GM18868 (cell line): ENCODE data around the gene PLXNA2.

Experiments
- ATAC-seq: cut with Tn5 transposase; IDR thresholded peaks from one replicate; pipeline ENCODE4 v1.9.1; 2021; ENCODE audit warnings: mild to moderate bottlenecking, moderate library complexity; ENCODE audit not compliant: unreplicated experiment

Gene PLXNA2

DNA sequence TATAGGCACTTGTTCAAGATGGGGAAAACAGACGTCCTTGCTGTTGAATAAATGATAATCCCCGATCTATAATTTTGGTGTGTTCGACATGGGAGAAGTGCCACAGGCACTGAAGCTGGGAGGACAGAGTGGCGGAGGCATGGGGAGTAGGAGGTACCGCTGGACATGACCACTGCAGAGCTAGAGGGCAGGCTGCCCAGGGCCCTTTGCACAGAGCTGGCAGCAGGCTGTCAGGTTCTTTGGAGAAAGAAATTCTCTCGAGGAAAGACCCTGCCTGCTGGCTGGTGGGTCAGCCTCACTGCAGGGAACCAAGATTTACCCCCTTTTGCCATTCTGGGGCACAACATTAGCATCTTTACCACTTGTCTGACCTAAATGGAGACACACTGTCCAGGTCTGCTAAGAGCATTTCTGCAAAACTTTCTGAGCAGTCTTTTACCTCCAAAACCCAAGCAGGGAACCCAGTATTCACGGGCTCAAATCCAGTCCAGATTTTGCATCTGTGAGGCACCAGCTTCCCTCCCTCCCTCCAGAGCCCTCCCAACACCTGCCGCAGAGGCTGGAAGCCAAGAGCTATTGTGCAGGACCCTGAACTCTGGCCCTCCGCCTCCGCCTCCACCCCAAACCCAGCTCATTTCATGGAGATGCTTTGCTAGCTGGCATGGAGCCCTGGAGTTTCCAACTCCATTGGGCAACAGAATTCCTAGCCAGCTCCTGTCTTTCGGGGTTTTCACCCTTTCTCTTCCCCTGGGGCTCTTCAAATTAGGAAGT, 142.3 kb downstream of the PLXNA2 start:
- ATAC-seq = no peak

DNA sequence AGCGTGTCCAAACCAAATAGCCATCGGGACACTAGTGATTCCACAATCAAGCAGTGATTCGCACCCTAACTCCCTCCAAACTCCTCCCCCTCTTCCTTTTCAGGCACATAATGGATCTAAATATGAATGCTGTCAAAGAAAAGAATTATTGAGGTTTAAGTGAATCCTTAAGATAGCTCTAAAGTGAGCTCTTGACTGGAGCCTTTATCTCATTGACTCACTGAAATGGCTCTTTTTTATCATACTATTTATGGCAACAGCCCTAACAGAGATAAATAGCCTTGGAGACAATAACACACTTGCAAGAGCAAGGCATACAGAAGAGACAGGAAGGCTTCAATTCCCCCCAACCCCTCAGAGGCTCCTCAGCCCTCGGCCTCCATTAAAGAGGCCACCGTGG, 143.3 kb downstream of the PLXNA2 start:
- no peak for ATAC-seq

DNA sequence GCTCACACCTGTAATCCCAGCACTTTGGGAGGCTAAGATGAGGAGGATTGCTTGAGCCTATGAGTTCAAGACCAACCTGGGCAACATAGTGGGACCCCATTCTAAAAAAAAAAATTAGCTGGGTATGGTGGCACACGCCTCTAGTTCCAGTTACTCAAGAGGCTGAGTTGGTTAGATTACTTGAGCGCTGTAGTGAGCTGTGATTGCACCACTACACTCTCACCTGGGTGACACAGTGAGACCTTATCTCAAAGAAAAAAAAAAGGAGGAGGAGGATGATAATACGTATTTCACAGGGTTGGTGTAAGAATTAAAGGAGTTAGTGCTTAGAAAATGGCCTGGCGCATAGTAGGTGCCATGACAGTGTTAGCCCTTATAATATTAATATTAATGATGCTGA, 144.1 kb downstream of the PLXNA2 start:
- no peak for ATAC-seq

DNA sequence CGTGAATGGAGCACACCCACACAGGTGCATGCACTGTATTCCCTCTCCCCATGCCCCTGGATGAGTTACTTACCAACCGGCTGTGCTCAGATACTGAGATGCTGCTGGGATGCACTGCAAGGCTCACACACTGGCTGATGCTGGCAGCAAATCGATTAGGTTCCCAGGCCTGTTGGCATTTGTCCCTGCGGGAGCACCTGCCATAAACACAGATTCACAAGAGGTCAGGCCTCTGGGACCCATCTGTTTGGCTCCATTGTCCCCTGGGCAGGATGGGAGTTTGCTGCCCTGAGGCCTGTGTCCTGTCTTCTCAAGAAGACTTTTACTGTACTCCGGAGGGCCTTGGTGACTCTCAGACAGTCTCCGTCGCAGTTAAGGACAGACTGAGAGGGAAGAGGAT, 145.4 kb downstream of the PLXNA2 start:
- ATAC-seq = no peak

DNA sequence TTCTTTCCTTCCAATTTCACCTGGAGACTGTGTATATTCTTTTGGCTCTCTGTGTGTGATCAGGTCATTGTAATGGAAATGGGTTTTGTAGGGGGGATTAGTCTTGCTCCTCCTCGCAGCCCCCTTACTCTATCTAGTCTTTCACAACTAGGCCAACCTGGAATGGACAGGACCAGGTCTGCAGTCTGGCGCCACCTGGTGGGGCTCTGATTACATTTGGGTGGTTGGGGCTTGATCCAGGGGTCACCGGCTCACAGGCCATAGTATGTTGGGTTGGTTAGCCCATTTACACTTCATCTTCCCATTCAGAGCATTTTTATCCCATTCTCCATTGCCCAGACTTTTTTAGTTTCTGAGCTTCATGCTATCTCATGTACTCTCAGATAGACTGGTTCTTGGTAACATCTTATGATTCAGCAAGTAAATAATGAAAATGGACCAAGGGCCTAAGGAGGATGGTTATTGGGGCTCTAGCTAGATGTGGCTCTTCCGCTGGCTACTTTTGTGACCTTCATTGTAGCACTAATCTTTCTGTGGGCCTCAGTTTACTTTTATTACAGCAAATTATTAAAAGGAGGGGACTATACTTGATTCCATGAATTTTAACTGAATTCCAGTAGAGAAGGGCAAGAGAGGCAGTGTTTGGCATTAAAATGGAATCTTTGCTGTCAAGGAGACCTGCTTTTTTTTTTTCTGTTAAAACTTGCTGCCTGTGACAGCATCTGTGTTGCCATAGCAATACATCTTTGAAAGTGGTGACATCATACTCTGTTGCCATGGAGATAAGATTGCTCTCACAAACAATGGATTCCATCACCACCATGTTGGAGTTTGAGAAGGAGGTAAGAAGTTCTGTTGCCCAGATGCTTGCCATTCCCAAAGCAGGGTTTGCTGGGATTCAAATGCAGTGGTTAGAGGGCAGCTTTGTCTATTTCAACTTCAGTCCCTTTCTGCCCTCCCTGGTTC, 150.1 kb downstream of the PLXNA2 start:
- peak; percentile 72 for ATAC-seq

DNA sequence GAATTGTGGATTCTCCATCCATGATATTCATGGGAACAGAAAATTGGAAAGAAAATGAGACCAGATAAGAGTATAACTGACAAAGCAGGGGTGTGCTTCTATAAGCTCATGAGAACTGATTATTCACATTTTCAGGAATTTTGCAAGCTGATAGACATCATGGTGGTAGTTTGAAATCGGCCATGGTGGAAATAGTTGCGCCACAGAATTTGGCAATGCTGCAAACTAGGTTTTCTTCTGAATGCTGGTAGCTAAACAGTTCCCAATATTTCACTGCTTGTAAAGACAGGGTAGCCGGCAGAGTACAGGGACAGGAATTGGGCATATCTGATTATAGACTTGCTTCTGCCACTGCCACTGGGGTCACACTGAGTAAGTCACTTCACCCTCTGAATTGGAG, 151.1 kb downstream of the PLXNA2 start:
- no peak for ATAC-seq

DNA sequence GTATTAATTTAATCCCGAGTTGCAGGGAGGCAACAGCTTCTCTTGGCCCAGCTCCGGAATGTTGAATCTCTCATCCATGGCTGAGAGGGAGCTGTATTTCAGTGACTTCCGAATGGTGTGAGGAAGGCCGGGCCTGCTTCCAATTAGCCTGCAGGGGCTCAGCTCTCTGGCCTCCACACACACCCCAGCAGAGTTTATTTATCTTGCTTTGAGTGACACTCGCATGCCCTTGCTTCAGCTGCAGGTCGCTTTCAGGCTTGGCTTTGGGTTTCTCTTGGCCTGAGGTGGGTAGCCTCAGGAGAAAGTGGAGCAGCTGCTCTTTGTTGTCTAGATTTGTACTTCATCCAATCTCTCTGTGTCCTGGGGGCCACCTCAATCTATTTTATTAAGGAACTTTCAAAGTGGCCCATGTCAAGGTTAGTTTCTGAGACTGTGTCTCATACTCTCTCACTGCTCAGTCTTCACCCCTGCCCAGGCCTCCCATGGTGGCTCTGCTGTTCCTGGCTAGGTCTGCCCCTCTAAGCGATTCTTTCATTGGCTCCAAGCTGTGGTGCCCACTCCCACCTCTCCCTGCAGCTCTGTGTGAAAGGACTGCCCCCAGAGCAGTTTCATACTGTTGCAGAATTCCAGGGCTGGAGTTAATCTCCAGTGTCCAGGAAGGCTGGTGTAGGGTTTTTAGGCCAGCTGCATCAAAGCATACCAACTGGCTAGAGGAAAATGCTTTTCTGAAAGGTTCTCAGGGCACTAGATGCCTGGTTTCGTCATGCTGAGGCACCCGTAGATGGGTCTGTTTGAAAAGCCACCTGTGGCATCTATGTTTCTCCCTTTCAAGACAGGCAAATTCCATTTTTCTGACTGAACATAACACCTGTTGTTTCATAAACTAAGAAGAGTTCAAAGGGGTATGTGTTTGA, 153.5 kb downstream of the PLXNA2 start:
- no peak for ATAC-seq

DNA sequence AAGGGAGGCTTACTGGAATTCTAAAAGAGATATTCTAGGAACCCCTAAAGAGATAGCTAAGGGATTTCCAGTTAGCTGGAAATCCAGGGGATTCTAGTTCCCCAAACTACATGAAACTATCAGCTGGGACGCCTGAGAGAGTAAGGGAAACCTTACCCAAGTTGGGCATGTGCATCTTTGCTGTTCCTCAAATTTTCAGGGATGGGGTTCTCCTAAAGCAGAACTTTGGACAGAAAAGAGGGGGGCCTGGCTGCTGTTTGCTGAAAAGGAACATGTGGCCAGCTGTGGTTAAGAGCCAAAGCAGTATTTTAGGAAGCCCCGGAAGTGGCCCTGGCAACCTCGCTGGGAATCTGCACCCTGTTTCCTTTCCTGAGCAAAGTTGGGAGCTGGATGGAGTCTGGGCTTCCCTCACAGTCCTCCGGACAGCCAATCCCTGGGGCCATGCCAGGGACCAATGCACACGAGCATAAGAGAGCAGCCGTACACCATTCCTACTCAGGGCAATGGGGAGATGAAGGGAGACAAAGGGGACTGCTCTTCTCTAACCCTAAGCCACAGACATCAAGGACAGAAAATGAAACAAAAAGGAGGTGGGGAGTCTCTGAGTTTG, 154.3 kb downstream of the PLXNA2 start:
- ATAC-seq = no peak

DNA sequence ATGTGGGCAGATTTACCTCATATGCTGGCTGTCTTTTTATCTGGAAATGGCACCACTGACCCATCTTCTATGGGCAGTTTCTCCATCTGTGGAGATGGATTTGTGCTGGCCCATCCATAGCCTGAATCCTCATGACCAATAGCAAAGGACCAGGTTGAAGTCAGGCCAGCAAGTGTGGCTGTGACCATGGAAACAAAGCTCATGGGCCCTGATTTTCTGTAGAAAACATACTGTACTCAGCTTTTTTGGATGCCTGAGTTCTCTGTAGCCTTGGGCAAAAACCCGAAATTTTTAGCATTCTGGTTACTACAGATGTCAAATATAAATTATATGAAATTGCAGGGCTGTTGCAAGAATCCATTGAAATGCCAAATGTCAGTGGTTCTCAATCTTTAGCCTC, 155.0 kb downstream of the PLXNA2 start:
- no peak for ATAC-seq

DNA sequence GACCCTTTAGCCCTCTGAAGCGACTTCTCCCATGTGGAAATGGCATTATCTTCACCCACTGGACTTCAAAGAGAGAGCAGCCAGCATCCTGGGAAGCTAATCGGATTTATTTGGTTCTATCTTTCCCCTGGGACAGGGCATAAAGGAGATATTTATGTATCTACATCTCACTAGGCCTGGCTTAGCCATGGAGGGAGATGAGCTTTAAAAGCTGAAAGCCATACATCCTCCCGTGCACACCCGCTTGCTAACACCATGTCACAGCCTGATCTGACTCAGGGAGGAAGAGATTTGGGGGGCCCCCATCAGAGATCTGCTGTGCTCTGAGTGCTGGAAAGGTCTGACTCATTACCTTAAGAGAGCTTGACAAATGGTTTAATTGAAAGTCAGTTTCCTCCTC, 155.9 kb downstream of the PLXNA2 start:
- ATAC-seq = no peak

DNA sequence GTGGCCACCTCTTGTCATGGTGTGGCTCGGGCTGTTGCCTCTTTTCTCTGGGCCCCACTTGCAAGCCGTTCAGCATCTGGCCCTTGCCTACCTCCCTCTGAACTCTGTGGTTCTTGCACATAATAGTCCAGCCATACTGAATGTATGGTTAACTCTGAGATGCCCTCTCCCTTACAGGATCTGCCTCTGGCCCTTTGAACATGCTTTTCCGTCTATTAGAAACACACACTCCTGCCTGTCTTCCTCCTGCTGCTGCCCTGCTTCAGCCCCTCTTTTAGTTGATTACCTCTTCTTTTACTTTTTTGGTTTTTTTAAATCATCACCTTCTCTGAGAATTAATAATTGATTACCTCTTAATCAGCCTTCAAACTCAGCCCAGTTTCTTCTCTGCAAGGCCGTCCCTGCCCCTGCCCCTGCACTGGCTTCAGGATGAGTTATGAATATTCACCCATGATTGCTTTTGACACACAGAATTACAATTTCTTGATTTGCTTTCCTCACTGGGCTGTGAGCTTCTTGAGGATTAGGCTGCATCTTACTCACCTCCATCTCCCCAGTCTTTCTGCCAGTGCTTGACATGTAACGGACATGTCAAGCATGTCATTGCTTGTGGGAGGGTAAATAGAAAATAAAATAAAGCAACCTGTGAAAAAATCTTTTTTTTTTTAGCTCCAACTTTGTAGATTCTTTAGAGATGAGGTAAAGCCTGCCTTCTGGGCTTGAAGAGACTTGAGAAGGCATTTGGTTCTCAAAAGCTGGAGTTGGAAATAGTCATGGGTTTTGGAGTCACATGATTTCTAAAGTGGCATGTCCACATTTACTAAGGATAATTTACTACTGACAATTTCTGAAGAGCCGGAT, 158.3 kb downstream of the PLXNA2 start:
- ATAC-seq = no peak

DNA sequence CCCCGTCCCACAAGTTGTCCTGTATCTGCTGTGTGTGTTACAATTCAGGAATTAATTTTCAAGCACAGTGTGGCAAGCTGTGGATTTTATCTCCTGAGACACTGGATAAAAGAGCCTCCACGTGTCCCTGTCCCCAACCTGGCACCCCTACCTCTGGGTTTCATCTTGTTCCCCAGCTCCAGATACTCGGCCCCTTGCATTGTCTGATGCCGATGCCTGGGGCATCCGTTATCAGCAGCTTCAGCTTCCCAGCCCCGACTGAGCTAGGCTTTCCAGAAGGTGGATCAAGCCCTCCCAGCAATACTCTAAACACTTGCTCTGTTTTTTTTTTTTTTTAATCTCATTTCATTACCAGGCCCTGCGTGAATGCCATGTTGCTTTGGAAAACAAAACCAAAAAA, 159.4 kb downstream of the PLXNA2 start:
- no peak for ATAC-seq

DNA sequence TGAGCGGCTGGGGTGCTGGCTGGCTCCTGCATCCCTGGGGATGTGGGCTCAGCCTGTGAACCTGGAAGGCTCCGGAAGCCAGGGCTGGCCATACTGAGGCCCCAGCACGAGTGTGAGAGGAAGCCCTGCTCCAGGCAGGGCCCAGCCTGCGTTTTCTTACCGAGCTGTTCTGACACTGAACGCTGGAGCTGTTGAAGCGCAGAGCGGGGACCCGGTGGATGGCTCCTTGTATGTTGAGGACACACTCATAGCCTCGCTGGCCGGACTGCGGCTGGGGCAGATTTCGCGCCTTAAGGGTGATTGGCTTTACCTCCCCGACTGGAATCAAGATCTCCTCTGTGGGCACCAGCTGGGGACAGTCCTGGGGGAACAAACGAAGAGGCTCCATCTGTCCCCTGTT, 160.0 kb downstream of the PLXNA2 start:
- no peak for ATAC-seq

DNA sequence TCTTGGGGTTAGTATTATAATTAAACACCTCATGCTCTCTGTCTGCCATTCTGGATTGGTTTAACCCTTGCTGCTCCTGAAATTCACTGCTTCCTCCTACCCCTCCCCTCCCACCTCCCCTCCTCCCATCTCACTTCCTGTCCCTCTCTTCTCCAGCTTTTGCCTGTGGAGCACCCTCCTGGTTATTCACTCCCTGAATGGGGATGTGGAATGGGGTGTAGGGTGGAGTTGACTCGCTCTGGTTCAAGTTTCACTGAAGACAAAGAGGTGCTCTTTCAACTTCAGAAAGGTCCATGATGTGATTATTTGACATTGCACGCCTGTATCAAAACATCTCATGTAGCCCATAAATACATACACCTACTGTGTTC, 160.5 kb downstream of the PLXNA2 start:
- no peak for ATAC-seq

DNA sequence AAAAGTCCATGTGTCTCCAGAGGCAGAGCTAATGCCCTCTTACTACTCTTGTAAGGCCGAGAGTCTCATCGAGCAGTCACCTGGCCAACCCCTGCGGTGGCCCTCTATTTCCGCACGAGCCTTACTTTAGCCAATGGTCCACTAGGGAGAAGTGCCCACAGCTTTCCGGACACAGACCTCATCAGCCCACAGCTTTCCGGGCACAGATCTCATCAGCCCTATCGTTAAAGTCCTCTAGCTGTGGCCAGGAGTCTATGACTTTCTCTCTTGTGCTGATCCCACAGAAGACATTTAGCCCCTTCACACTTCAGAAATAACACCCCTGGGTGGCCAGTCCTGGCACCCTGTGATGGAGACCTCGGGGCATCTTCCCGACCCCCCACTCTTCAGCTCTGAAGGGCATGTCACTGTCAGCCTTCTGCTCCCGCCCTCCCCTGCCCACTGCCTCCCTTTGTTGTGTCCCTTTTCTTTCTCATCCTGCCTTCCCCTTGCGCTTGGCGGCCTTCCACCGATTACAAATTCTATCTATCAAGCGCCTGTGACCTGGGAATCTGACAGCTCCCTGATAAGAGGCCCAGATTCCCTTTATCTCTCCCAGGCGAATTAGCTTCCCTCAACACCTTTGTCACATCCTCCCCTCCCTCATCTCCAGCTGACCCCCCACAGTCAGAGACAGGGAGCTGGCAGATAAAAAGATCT, 161.0 kb downstream of the PLXNA2 start:
- ATAC-seq = no peak

DNA sequence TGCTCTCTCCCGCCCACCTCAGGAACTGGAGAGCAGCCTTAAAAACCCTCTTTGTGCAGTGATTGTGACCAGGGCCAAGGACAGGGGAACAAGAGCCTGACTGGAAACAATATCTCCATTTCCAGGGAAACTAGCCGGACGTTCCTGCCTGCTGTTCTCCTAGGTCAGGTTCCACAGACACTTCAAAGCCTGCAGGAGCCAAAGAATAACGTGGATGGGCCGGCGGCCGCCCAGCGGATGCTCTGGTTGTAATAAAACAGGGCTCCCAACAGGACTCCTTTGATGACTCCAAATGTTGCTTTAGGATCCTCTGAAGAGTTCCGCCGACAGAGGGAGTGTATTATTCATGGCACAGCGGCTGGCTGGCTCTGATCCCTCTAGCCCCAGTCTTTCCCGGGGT, 162.2 kb downstream of the PLXNA2 start:
- no peak for ATAC-seq

DNA sequence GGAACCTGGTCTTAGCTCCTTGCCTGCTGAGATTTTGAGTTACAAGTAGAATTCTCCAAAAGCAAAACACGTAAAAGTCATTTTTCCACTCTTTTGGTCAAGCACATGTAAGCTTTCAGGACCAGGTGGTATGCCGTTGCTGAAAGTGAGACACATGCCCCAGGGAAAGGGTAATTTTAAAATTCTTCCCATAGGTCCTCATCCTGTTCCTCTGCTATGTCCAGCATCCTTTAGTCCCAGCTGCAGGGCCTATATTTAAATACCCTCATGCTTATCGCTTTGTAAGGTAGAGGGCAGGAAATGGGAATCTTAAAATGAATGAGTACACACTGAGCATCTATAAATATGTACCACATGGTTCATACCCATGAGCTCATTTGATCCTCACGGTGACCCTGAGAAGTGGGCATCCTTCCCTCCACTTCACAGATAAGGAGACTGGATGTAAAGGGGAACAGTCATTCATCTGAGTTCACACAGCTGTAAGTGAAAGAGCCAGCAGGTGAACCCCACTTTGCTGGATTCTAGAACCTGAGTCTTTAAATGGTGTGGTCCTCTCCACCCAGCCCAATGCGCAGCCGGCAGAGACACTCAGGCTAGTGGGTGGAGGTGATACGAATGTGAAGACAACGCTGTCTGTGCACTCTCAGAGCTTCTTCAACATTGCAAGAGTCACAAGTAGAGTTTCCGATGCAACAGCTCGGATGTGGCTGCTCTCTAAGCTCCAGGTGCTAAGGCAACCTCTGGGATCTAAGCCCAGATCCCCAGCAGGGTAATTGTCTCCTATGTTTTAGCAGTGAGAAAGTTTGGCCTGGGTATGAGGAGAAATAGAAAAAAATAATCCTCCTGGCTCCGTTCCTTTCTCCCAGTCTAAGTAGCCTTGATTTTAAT, 163.5 kb downstream of the PLXNA2 start:
- ATAC-seq = no peak

DNA sequence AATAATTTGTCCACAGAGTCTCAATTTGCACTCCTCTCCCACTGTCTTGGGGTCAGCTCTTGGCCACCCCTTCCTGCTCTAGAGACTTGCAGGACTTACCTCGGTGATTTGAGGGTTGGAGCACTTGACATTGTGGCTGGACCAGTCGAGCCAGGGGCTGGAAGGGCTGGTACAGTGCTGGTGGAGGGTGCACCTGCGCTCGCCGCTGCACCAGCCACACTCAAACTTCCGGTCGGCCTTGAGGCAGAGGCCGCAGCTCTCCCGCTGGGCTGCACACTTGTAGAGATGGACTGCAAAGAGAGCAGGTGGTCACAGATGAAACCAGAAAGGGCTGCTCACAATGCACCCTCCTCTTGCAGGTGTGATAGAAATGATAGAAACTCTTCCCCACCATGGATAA, 165.0 kb downstream of the PLXNA2 start:
- ATAC-seq = no peak
